GM12801 (cell line): ENCODE results near the gene TANC2.

Experiments used
- CTCF ChIP-seq: IDR thresholded peaks from one replicate; pipeline ENCODE4 v1.5.1; 2011; ENCODE audit warnings: control low read depth; ENCODE audit not compliant: insufficient read length; ENCODE audit errors: extremely low read depth

TANC2 gene

DNA sequence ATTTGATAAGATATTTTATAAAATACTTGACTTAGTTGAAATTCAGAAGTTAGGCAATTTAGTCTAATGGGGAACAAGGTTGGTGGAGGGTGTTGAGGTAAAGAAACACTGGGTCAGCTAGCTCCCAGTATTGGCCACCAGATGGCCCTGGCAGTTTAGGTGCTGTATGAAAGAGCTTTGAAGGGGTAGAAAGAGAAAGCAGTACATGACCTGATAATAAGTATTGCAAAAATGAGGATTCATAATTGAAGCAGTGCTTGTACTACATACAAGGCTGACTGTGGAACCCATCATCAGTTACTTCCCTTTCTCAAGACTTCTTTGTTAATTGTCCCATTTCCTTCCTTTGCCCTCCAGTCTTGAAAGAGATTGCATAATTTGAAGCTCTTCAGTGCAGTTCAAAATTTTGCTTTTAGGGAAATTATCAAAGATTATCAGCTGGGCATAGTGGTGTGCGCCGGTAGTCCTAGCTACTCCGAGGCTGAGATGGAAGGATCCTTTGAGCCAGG lies 29.4 kb downstream of the TANC2 start:
- TF ChIP-seq CTCF: no peak

GRCh38 chr17:62996221-62996620 lies 30.2 kb downstream of the TANC2 start:
- TF ChIP-seq CTCF: no peak

GRCh38 chr17:62998166-62998565 lies 32.1 kb downstream of the TANC2 start:
- no peak for TF ChIP-seq CTCF

DNA sequence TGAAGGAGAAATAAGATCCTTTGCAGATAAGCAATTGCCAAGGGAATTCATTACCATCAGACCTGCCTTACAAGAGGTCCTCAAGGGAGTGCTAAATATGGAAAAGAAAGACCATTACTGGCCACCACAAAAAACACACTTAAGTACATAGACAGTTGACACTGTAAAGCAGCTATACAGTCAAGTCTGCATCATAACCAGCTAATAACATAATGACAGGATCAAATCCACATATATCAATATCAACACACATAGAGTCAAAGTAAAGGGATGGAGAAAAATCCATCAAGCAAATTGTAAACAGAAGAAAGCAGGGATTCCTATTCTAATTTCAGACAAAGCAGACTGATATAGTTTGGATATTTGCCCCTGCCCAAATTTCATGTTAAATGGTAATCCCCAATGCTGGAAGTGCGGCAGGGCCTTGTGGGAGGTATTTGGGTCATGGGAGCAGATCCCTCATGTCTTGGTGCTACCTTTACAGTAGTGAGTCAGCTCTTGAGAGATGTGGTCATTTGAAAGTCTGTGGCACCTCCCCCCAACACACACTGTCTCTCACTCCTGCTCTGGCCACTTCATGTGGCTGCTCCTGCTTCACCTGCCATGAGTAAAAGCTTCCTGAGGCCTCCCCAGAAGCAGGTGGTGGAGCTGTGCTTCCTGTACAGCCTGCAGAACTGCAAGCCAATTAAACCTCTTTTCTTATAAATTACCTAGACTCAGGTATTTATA lies 32.8 kb downstream of the TANC2 start:
- no peak for TF ChIP-seq CTCF

DNA sequence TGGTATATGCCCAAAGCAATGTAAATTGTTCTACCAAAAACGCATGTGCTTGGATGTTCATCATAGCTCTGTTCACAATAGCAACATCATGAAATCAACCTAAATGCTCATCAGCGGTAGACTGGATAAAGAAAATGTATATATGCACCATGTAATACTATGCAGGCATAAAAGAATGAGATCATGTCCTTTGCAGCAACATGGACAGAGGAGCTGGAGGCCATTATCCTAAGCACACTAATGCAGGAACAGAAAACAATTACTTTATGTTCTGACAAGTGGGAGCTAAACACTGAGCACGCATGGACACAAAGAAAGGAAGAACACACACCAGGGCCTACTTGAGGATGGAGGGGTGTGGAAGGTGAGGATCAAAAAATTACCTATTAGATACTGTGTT lies 33.7 kb downstream of the TANC2 start:
- no peak for TF ChIP-seq CTCF

GRCh38 chr17:63001689-63002394 lies 35.8 kb downstream of the TANC2 start:
- no peak for TF ChIP-seq CTCF

DNA sequence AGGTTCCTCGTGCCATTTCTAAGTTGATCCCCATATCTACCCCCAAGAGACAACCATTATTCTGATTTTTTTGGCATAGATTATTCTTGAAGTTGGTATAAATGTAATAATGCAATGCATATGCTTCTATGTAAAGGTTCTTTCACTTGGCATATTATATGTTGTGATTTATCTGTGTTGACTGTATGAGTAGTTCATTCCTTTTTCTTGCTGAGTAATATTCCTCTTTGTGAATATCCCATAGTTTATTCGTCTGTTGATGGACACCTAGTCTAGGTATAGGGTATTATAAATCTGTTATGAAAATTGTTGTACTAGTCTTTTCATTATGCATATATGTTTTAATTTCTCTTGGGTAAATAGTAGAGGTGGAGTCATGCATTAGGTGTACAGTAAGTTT lies 36.6 kb downstream of the TANC2 start:
- no peak for TF ChIP-seq CTCF
